Stimulated activated CD8-positive, alpha-beta memory T cell treated with anti-CD3 and anti-CD28 coated beads, Interleukin-2, amount 100 ng/mL, for 48 hours (primary cell): ENCODE measurements around the gene ANKRD13D.

Experiments
- DNase-seq, 2 donors: peaks; one replicate each; pipeline ENCODE4 v3.0.0-alpha.2; 2020; ENCODE audit warnings: low read depth in 2 of 2

ANKRD13D gene

DNA sequence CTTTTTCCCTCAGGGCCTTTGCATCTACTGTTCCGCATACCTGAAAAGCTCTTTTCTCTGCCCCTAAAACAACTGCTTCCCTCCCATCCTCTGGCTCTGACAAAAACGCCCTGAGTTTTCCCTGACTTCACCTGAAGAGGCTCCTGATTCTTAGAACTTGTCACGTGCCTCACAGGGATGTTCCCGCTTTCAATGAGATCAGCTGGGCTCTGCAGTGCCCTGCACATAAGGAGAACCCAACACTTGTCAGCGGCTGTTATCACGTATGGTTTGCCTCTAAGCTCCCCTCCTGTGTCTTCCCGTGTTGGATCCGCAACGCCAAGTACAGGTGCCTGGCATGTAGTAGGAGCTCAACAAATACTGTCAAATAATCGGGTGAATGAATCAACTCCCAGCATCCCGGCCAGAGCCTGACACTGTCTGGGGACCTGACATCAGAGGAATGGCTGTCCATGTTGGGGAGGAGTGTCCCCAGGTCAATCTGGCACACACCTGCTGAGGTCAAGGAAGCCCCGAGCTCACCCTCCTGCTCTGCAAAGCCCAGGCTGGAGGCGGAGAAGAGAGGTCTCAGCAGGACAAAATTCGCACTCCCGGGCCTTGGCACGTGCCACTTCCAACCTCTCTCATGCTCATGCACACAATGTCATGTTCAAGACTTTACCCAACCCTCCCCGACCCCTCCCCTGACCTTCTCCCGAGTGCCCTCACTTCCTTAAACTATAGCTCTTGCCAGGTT lies 27.0 kb upstream of the ANKRD13D start:
- DNase-seq, result no peak

DNA sequence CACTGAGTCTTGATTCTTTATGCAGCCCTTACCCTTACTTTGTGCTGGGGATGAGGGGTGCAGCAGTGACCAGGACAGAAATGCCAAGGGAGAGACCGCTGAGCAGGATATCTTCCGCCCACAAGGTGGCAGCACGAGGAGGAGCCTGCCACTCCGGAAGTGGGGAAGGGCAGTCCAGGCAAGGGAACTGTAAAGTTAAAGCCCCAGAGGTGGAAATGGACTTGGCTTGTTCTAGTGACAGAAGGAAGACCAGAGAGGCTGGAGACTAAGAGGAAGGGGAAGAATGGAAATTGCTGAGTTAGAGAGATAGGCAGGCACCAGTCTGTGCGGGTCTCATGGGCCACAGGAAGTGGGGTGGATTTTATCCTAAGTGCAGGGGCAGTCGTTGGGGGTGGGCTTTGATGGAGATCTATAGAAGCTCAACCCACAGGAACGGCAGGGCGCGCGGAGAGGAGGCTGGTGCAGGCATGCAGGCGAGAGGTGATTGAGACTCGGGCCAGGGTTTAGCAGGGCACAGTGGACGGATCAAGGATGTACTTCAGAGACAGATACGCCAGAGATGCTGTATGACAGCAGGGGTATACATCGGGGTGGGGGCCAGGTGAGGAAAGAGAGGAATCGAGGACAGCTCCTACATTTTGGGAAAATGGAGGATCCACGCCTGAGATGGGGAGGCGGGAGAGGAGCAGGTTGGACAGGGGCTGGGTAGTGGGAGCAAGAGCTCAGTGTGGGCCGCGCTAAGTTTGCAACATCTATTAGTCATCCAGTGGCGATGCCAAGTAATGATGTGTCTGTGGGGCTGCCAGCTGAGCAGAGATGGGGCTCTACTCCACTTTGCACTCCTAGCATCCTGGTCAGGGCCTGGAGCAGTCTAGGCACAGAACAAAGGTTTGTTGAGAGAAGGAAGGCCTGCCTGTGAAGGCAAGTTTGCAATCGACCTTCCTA lies 26.1 kb upstream of the ANKRD13D start:
- peak; percentile 66 to 72 for DNase-seq

DNA sequence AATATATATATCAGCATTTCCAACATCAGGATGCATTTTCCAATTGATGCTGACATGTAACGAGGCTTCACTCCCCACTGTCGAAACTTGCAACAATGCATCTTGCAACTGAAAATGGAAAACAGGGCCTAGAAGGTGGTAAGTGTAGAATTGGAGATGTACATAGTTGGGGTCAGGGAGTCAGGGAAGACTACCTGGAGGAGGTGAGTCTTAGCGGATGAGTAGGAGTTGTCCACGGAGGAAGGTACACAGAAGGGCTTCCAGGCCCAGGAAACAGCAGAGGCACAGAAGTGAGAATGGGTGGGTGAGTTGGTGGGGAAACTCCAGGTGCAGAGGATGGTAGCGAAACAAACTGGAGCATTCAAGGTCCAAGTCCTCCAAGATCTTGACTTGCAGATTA lies 24.8 kb upstream of the ANKRD13D start:
- DNase-seq, result no peak

DNA sequence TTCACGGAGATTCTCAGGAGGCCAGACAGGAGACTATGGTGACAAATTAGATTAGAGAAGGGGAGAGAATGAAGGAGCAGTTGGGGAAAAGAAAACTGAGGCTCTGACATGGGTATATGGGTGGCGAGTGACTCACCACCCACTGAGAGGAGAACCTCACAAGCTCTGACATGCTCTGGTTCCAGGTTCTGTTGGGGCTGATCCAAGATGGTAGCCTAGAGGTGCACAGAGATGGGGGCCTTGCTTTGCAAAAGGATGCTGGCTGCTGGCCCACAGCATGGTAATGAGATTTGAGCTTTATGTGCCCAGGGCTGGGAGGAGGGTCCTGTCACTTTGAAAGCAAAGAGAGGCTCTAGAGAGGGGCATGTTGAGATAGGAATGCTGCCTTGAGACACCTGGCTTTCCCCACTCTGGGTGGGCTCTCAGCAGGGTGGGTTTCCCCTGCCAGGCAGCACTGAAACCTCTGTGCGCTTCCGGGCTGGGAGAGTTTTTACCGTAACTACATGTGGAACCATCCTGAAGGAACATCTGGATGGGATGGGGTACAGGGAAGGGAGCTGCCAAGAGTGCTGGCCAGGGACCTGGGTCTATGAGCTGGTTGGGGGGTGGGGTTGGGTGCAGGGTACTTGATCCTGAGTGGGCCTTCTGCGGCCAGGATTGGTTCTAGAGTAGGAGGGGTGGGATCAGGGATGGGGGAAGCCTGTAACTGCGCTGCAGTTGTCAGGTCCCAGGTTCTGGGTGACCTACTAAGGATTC lies 24.0 kb upstream of the ANKRD13D start:
- DNase-seq, result no peak

DNA sequence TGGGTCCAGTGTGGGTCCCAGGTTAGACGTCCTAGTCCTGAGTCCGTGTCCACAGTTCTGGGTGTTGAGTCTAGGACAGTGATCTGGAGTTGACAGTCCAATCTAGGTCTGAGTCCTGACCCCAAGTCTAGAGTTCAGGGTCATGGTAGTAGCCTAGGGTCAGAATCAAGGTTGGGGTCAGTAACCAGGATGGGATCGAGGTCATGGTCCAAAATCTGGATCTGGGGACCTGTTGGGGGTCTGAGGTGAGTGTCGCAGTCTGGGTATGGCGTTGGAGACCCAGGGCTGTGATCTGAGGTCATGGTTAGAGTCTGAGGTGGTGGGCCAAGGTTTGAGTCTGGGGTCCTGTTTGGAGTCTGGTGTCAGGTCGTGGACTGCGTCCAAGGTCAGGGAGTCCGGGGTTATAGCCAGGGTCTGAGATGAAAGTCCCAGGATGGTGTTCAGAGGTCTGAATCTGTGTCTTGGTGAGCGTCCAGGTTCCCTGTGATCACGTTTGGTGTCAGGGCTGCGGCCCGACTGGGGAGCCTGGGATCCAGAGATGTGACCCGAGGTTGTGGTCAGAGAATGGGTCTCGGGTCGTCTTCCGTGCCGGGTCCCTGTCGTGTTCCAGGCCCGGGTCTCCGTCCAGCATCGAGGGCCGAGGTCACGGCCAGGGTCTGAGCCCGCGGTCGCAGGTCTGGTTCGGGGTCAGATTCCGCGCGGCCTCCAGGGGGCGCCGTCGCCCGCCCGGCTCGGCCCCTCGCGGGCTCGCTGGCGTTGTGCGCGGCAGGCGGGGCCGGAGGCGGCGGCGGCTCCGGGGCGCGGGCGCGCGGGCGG lies 23.3 kb upstream of the ANKRD13D start:
- peak; percentile 72 to 76 for DNase-seq

DNA sequence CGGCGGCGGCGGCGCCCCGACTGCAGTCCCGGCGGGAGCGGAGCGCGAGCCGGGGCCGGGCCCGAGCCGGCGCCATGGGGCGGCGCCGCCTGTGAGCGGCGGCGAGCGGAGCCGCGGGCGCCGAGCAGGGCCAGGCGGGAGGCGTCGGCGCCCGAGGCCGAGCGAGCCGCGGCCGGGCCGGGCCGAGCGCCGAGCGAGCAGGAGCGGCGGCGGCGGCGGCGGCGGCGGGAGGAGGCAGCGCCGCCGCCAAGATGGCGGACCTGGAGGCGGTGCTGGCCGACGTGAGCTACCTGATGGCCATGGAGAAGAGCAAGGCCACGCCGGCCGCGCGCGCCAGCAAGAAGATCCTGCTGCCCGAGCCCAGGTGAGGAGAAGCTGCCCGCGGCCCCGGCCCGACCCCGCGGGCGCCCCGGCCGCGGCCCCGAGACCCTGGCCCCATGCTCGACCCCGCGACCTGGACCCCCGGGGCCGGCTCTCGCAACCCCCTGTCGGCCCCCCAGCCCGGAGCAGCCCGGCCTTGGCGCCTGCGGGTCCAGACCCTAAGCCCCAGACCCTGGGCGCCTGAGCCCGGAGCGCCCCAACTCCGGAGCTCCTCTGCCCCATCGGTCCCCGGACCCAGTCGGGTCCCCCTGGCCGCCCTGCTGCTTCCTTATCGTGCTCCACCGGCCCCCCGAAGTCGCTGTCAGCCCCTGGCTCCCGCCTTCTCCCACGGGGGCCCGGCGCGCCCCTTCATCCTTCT lies 22.5 kb upstream of the ANKRD13D start, which contains the start of gene GRK2:
Gene GRK2, plus strand, starts transcription at position 25 of the 739 bp plus-strand sequence. Its CDS starts 227 bp downstream, at position 252.
- no peak for DNase-seq

DNA sequence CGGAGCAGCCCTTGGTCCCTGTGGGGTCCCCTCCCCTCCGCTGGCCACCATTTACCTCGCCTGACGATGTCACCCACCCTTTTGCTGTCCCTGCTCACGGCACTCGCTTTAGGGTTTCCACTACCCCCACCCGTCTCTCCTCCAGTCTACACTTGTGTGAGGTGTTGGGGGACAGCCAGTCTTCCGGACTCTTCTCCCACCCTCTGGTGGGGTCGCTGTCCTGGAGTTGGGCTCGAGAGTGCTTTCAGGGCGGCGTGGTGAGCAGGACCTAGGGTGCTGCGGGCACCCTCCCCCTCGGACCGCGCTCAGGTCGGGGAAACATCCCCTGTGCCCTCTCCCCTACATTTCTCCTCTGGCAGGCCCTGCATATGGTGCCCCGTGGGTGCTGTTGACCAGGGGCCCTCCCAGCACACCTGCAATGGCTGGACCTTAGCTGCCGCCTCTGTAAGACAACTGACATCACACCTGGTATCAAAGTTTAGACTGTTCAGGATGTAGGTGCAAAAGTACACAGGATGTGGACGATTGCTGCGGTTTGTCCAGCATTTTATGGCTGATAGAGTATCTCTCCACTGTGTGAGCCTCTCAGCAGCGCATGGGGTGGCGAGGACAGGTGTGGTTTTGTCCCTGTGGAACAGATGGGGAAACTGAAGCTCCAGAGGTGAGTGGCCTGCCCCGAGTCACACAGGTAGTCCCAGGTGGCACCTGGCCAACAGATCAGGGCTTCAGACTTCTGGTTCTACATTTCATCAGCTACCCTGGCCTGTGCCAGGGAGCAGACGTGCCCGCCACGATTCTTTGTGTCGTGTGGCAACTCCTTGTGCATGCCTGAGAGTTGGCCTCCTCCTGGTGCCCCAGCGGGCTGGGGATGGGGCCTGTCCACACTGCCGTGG lies 21.7 kb upstream of the ANKRD13D start:
- no peak for DNase-seq

DNA sequence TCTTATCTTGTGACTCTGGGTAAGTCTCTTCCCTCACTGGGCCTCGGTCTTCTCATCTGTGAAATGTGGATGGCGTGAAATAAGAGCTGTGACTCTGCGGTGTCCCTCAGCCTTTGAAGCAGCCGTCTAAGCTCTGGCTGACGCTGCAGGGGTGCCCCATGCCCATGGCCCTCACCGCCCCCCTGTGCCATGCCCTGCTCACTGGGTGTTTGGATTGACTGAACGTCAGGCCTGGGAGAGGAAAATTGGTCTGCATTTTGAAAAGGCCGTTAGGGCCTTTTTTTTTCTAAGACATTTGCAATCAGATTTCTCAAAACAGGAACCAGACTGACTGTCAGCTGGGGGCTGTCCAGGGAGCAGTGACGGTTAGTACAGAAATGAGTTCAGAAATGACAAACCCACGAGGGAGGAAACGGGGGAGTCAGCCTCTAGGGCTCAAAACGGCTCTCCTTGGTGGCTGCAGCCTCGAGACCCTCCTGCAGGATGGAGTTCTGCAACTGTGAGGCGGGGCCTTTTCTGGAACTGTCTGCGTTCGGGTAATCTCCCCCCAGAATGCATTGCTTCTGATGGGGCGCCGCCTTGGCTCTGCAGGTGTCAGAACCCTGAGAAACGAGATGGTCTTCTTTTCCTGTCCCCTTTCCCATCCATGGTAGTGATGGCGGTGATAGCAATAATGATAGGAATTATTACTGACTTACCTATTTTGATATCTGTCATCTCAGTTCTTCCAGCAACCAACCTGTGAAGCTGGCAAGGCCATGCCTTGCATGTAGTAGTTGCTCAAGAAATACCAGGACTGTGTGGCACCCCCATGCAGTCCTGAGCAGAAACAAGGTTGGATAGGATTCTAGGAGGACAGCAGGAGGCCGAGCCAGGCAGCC lies 20.8 kb upstream of the ANKRD13D start:
- peak; percentile 52 to 65 for DNase-seq

DNA sequence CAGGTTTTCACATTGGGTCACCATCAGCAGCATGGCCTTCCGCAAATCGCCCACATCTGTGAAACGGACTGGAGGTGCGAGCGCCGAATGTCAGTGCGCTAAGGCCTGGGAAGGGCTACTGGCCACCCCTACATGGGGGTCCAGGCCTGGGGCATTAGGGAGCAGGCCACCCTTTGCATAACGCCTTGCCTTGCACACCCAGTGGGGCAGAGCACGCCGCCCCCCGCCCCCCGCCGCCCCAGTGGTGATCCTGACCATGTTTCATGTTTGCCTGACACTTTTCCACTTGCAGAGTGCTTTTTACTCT lies 20.2 kb upstream of the ANKRD13D start:
- DNase-seq, result no peak

DNA sequence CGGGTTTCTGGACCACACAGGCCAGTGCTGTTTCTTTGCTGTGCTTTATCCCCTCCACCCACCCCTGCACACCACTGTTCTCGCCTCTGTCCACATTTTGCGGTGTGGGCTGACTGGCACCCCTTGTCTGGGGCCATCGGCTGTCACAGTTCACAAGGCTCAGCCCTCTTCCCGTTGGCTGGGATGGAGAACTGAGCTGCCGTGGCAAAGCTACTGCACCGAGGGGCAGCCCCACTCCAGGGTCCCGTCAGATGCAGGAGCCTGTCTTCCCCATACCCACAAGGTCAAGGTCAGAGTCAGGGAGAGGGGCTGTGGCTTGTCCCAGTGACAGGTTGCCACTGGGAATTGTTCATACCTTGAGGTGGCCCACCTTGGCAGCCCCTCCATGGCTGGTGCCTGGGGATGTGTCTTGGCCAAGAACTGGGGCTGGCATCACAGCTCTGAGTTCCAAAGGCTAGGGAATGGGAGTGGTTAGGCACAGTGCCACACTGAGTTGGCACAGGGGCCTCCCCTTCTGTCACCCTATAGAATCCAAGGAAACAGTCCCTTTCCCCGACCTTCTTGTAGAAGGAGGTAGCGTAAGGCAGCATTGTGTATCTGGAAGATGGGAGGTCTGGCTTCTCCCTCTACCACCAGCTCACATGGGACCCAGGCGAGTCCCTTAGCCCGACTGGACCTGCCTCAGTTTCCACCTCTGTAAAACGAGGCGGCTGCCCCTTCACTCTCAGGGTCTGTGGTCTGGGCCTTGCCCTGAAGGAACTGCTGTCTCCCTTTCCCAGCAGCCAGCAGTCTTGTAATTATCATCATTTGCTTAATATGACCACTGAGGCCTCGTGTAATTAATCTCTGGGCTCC lies 19.5 kb upstream of the ANKRD13D start:
- DNase-seq, result no peak

DNA sequence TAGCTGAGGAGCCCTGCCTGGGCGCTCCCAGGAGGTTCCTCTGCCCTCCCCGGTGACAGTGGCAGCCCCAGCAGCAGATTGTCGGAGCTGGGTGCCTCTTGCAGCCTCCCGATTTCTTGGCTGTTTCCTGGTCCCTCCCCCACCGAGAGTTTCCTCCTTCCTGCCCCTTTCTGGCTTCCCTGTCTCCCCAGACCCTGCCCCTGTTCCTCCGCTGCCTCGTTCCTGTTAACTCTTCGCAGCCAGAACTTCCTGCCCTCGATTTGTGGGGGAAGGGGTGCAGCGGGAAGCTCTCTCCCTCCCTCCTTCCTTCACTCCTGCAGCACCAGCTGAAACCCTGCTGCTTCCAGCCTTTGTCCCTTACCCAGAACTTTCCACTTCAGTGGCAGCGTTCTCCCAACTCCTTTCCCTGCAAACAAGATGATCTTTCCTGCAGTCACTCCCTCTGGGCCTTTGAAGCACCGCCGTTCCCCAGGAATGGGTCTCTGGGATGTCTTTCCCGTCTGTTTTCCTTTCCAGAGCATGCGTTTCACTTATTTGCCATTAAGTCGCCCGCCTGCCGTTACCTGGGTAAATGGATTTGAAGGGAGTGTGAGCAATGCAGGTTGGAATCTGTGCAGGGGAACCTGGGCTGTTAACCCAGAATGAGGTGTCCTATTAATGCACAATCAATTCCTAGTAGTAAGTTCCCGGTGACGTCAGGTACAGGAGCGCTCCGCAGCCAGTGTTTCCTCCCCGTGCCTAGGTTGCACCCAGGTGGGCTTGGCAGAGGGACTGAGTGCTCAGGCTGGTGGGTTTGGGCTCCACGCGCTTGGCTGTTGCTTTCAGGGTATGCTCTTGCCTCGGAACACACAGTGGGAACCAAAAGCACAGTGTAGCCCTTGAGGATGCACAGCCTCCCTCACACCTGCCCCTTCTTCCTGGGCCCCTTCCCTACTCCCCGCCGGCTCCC lies 18.6 kb upstream of the ANKRD13D start:
- DNase-seq, result no peak

DNA sequence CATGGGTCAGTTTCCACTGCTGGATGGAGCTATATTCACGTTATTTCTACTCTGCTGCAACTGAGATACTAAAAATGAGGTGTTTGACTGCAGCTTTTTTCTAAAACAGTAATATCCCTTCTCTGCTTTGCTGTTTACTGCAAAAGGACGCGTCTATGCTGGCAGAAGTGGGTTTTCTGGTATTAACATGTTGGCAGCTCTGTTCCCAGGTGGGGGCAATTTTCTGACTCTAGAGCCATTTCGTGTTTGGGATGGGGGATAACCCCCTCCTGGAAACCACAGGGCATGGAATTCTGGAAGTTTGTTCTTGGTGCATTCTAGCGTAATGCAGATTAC lies 17.9 kb upstream of the ANKRD13D start:
- DNase-seq, result no peak

DNA sequence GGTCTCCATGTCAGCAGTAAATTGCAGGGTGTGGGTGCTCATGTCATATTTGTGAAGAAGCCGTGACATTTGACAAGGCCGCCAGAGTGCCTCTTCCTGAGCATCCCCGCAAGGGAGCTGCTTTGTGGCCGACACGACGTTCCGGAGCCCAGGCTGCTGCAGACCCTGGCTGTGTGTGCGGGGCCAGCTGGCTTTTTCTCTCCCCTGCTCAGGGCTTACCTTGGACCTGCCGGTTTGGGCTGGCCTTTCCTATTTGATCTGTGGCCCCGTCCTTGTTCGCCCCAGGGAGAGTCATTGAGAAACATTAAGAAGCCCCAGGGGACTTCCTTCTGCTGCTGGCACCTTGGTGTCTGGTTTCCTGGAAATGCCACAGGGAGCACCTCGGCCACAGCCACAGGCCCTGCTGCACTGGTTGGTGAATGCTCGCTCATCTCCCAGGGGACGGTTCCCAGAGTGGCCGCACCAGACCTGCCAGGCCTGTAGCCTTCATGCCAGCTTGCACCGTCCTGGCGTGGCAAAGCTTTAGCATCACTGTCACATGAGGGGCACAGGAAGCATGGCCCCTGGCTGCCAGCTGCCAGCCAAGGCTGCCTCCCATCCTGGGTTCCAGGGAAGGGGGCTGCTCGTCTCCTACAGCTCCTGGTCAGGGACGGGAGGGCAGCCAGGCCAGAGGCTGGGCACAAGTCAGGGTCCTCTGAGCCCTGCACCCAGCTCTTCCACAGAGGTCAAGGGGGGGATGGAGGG lies 17.4 kb upstream of the ANKRD13D start:
- peak; percentile 55 for DNase-seq

DNA sequence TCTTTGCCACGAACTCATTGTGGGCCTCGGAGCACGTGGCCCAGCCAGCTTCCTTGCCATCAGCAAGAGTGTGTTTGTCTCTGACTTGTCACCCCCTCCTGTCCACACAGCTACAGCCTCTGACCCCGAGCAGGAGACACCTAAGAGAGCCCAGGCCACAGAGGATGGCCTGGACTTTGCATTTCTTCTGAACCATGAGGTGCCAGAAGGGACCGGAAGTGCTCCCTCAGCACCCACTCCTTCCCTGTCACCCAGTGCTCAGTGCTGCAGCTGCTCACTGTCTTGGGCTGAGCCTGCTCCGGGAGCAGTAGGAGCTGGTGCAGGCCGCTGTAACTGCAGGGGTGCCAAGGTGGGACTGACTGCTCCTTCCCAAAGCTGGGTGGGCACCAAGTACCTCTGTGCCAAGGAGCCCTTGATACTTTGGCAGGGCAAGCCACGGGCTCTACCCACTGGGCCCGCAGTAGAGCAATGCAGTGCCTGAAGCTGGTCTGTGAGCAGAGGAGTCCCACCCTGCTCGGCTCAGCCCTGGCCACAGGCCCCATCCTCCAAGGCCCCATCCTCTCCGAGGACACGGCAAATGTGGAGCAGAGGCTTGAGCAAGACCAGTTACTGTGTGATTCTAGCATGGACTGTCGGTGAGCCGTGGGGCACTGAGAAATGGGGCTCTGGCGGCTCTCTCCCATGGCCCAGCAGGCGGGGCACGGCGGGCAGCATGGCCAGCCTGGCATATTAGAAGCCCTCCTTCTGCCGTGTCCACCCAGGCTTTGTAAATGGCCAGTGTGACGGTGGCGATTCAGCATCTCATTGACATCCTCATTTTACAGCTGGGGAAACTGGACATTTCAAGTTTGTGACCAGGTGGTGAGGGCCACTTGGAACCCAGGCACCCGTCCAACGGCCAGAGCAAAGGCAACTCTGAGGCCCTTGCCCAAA lies 16.5 kb upstream of the ANKRD13D start:
- no peak for DNase-seq
